GM23338 (cell line): ENCODE results near the gene FAM174A. TPM values are rescaled to one million over a fixed set of nuclear protein-coding genes. Genes with fewer than 3 reads are reported as not detected.

ENCODE experiments used
- ATAC-seq: fragments of 200-7000 bp; cut with Tn5 transposase; 3 replicates; pipeline ENCODE4 v1.9.1; 2020
- DNase-seq: peaks from one replicate; pipeline ENCODE4 v3.0.0-alpha.2; 2015; ENCODE audit warnings: low spot score
- H2AFZ ChIP-seq: fragments of 200-600 bp; sonication (generic); 2 replicates; pipeline ENCODE4 v1.8.0; 2016; ENCODE audit warnings: antibody characterized with exemption, mild to moderate bottlenecking, moderate library complexity
- H3F3A ChIP-seq: fragments of 200-600 bp; sonication (generic); replicated peaks from 2 replicates; pipeline ENCODE4 v1.8.0; 2017; ENCODE audit warnings: antibody characterized with exemption, mixed run types, low read depth
- H3K27ac ChIP-seq: fragments of 200-600 bp; sonication (generic); 2 replicates; pipeline ENCODE4 v1.6.1; 2016; ENCODE audit warnings: low read depth
- H3K27me3 ChIP-seq: fragments of 200-600 bp; sonication (generic); 2 replicates; pipeline ENCODE4 v1.8.0; 2016; ENCODE audit warnings: mild to moderate bottlenecking, mixed run types, moderate library complexity; ENCODE audit not compliant: insufficient read depth
- H3K36me3 ChIP-seq: fragments of 200-600 bp; sonication (generic); 2 replicates; pipeline ENCODE4 v1.8.0; 2016; ENCODE audit warnings: mild to moderate bottlenecking; ENCODE audit not compliant: insufficient read depth
- H3K4me1 ChIP-seq: fragments of 200-600 bp; sonication (generic); 2 replicates; pipeline ENCODE4 v1.8.0; 2016; ENCODE audit warnings: mild to moderate bottlenecking, moderate library complexity; ENCODE audit not compliant: insufficient read depth
- H3K4me2 ChIP-seq: fragments of 200-600 bp; sonication (generic); 2 replicates; pipeline ENCODE4 v1.7.1; 2017; ENCODE audit warnings: mixed run types
- H3K4me3 ChIP-seq: fragments of 200-600 bp; sonication (generic); 2 replicates; pipeline ENCODE4 v1.6.1; 2016; ENCODE audit warnings: mixed run types
- H3K79me2 ChIP-seq: fragments of 200-600 bp; sonication (generic); replicated peaks from 2 replicates; pipeline ENCODE4 v1.8.0; 2017; ENCODE audit warnings: mild to moderate bottlenecking; ENCODE audit not compliant: insufficient read depth
- H3K9me2 ChIP-seq: fragments of 200-600 bp; sonication (generic); 2 replicates; pipeline ENCODE4 v1.8.0; 2017; ENCODE audit not compliant: insufficient read depth
- H4K20me1 ChIP-seq: fragments of 200-600 bp; sonication (generic); replicated peaks from 2 replicates; pipeline ENCODE4 v1.8.0; 2017; ENCODE audit warnings: mild to moderate bottlenecking; ENCODE audit not compliant: insufficient read depth
- H3K27ac Mint-ChIP-seq: 2 replicates; pipeline ENCODE4 v1.8.0; 2020; ENCODE audit warnings: inconsistent platforms, mild to moderate bottlenecking, moderate library complexity, mixed read lengths
- H3K27me3 Mint-ChIP-seq: 3 replicates; pipeline ENCODE4 v1.8.0; 2022; ENCODE audit warnings: low read depth, mild to moderate bottlenecking, moderate library complexity, mixed read lengths, inconsistent platforms; ENCODE audit not compliant: insufficient read depth, poor library complexity
- H3K36me3 Mint-ChIP-seq: 3 replicates; pipeline ENCODE4 v1.8.0; 2021; ENCODE audit warnings: low read depth, mild to moderate bottlenecking, inconsistent platforms, moderate library complexity, mixed read lengths
- H3K4me1 Mint-ChIP-seq: 3 replicates; pipeline ENCODE4 v1.8.0; 2020; ENCODE audit warnings: mild to moderate bottlenecking, inconsistent platforms, mixed read lengths
- H3K4me3 Mint-ChIP-seq: 3 replicates; pipeline ENCODE4 v1.8.0; 2021; ENCODE audit warnings: moderate library complexity, mild to moderate bottlenecking, inconsistent platforms, mixed read lengths
- H3K9me3 Mint-ChIP-seq: 3 replicates; pipeline ENCODE4 v1.8.0; 2020; ENCODE audit warnings: moderate library complexity, mild to moderate bottlenecking, inconsistent platforms, mixed read lengths
- CREB1 ChIP-seq: fragments of 250-450 bp; sonication (Bioruptor Pico); IDR thresholded peaks from 2 replicates; pipeline ENCODE4 v1.5.0; 2020; ENCODE audit warnings: low read depth, mild to moderate bottlenecking, moderate library complexity
- EZH2 ChIP-seq: fragments of 200-600 bp; sonication (generic); IDR thresholded peaks from one replicate; pipeline ENCODE4 v1.8.0; 2017; ENCODE audit warnings: antibody characterized with exemption, mild to moderate bottlenecking, low read depth; ENCODE audit not compliant: unreplicated experiment
- EZH2phosphoT487 ChIP-seq: fragments of 200-600 bp; sonication (generic); IDR thresholded peaks from one replicate; pipeline ENCODE4 v1.8.1; 2018; ENCODE audit warnings: antibody characterized with exemption; ENCODE audit not compliant: unreplicated experiment
- JUNB ChIP-seq: IDR thresholded peaks from one replicate; pipeline ENCODE4 v1.6.1; 2016; ENCODE audit warnings: antibody characterized with exemption; ENCODE audit not compliant: unreplicated experiment
- NANOG ChIP-seq: IDR thresholded peaks from 2 replicates; pipeline ENCODE4 v1.6.1; 2016; ENCODE audit warnings: antibody characterized with exemption, borderline replicate concordance
- STAT1 ChIP-seq: IDR thresholded peaks from one replicate; pipeline ENCODE4 v1.6.1; 2016; ENCODE audit warnings: antibody characterized with exemption; ENCODE audit not compliant: unreplicated experiment
- ZNF114 ChIP-seq: fragments of 250-450 bp; sonication (Bioruptor Pico); IDR thresholded peaks from 2 replicates; pipeline ENCODE4 v1.5.0; 2020; ENCODE audit warnings: mild to moderate bottlenecking, moderate library complexity
- polyA plus RNA-seq: library from polyadenylated mRNA; unstranded; fragments of >200 nt; fragmentation: Nextera tagmentation; extraction: Ambion mirVana; gene quantifications from 2 replicates; pipeline ENCODE4 v1.2.1, GENCODE V29; 2016
- total RNA-seq: library from RNA; depleted of rRNA; stranded (reverse); fragments of >200 nt; shearing (Covaris generic); gene quantifications from 2 replicates; pipeline ENCODE4 v1.2.3, GENCODE V29; 2014
- TF ChIP-seq, protein P1 (sequence below): IDR thresholded peaks from one replicate; pipeline ENCODE4 v1.6.1; 2018; ENCODE audit warnings: antibody characterized with exemption; ENCODE audit not compliant: unreplicated experiment
- TF ChIP-seq, protein P2 (sequence below): fragments of 250-450 bp; sonication (Bioruptor Pico); IDR thresholded peaks from 2 replicates; pipeline ENCODE4 v1.5.0; 2020; ENCODE audit warnings: mild to moderate bottlenecking, moderate library complexity
- TF ChIP-seq, protein P3 (sequence below): IDR thresholded peaks from 2 replicates; pipeline ENCODE4 v1.6.1; 2016; ENCODE audit warnings: antibody characterized with exemption

FAM174A gene
- total and polyA plus RNA-seq, 2 experiments from 2014 or later, result 5.6 to 9.5 TPM

DNA sequence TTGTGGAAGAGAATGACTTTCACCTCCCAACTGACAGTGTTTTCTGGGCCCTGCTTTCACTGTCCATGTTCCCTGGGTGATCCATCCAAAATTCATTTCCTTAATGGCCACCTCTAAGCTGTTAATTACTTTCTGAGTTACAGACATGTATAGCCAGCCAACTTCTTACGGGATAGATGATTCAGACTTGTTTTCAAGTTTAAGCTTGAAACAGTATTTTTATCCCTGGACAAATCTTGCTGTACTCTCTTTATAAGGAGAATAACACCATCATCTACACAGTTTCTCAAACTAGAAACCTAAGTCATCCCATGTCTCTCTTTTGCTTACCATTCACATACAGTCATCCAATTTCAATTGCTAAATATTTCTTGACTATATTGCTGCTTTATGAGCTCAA lies 6.9 kb downstream of the FAM174A start:
- no peak overlapping the region for H3K27ac Mint-ChIP-seq
- H3K27me3 ChIP-seq, result no peaks in the 10 kb centered on the region
- H3K4me3 Mint-ChIP-seq, result no peak overlapping the region
- no peak overlapping the region for H3K27ac ChIP-seq
- no peak for TF ChIP-seq STAT1
- TF ChIP-seq JUNB, result no peak
- TF ChIP-seq, protein P1, sequence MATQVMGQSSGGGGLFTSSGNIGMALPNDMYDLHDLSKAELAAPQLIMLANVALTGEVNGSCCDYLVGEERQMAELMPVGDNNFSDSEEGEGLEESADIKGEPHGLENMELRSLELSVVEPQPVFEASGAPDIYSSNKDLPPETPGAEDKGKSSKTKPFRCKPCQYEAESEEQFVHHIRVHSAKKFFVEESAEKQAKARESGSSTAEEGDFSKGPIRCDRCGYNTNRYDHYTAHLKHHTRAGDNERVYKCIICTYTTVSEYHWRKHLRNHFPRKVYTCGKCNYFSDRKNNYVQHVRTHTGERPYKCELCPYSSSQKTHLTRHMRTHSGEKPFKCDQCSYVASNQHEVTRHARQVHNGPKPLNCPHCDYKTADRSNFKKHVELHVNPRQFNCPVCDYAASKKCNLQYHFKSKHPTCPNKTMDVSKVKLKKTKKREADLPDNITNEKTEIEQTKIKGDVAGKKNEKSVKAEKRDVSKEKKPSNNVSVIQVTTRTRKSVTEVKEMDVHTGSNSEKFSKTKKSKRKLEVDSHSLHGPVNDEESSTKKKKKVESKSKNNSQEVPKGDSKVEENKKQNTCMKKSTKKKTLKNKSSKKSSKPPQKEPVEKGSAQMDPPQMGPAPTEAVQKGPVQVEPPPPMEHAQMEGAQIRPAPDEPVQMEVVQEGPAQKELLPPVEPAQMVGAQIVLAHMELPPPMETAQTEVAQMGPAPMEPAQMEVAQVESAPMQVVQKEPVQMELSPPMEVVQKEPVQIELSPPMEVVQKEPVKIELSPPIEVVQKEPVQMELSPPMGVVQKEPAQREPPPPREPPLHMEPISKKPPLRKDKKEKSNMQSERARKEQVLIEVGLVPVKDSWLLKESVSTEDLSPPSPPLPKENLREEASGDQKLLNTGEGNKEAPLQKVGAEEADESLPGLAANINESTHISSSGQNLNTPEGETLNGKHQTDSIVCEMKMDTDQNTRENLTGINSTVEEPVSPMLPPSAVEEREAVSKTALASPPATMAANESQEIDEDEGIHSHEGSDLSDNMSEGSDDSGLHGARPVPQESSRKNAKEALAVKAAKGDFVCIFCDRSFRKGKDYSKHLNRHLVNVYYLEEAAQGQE, result no peak
- no peak for TF ChIP-seq EZH2
- TF ChIP-seq, protein P2, sequence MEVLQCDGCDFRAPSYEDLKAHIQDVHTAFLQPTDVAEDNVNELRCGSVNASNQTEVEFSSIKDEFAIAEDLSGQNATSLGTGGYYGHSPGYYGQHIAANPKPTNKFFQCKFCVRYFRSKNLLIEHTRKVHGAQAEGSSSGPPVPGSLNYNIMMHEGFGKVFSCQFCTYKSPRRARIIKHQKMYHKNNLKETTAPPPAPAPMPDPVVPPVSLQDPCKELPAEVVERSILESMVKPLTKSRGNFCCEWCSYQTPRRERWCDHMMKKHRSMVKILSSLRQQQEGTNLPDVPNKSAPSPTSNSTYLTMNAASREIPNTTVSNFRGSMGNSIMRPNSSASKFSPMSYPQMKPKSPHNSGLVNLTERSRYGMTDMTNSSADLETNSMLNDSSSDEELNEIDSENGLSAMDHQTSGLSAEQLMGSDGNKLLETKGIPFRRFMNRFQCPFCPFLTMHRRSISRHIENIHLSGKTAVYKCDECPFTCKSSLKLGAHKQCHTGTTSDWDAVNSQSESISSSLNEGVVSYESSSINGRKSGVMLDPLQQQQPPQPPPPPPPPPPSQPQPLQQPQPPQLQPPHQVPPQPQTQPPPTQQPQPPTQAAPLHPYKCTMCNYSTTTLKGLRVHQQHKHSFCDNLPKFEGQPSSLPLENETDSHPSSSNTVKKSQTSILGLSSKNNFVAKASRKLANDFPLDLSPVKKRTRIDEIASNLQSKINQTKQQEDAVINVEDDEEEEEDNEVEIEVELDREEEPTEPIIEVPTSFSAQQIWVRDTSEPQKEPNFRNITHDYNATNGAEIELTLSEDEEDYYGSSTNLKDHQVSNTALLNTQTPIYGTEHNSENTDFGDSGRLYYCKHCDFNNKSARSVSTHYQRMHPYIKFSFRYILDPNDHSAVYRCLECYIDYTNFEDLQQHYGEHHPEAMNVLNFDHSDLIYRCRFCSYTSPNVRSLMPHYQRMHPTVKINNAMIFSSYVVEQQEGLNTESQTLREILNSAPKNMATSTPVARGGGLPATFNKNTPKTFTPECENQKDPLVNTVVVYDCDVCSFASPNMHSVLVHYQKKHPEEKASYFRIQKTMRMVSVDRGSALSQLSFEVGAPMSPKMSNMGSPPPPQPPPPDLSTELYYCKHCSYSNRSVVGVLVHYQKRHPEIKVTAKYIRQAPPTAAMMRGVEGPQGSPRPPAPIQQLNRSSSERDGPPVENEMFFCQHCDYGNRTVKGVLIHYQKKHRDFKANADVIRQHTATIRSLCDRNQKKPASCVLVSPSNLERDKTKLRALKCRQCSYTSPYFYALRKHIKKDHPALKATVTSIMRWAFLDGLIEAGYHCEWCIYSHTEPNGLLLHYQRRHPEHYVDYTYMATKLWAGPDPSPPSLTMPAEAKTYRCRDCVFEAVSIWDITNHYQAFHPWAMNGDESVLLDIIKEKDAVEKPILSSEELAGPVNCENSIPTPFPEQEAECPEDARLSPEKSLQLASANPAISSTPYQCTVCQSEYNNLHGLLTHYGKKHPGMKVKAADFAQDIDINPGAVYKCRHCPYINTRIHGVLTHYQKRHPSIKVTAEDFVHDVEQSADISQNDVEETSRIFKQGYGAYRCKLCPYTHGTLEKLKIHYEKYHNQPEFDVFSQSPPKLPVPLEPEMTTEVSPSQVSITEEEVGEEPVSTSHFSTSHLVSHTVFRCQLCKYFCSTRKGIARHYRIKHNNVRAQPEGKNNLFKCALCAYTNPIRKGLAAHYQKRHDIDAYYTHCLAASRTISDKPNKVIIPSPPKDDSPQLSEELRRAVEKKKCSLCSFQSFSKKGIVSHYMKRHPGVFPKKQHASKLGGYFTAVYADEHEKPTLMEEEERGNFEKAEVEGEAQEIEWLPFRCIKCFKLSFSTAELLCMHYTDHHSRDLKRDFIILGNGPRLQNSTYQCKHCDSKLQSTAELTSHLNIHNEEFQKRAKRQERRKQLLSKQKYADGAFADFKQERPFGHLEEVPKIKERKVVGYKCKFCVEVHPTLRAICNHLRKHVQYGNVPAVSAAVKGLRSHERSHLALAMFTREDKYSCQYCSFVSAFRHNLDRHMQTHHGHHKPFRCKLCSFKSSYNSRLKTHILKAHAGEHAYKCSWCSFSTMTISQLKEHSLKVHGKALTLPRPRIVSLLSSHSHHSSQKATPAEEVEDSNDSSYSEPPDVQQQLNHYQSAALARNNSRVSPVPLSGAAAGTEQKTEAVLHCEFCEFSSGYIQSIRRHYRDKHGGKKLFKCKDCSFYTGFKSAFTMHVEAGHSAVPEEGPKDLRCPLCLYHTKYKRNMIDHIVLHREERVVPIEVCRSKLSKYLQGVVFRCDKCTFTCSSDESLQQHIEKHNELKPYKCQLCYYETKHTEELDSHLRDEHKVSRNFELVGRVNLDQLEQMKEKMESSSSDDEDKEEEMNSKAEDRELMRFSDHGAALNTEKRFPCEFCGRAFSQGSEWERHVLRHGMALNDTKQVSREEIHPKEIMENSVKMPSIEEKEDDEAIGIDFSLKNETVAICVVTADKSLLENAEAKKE (CRISPR knock-in tag), result no peak
- no peak for TF ChIP-seq NANOG
- no peak for TF ChIP-seq ZNF114 (CRISPR knock-in tag)
- TF ChIP-seq, protein P3, sequence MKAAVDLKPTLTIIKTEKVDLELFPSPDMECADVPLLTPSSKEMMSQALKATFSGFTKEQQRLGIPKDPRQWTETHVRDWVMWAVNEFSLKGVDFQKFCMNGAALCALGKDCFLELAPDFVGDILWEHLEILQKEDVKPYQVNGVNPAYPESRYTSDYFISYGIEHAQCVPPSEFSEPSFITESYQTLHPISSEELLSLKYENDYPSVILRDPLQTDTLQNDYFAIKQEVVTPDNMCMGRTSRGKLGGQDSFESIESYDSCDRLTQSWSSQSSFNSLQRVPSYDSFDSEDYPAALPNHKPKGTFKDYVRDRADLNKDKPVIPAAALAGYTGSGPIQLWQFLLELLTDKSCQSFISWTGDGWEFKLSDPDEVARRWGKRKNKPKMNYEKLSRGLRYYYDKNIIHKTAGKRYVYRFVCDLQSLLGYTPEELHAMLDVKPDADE, result no peak
- TF ChIP-seq CREB1 (CRISPR knock-in tag), result no peak
- no peak for TF ChIP-seq EZH2phosphoT487
- H3K4me3 ChIP-seq, result no peak overlapping the region
- H3K4me1 Mint-ChIP-seq, result peaks cover 2% of the 10 kb centered on the region; the same call in 1 of the 3 replicates
- H3K9me3 Mint-ChIP-seq, result no peaks in the 10 kb centered on the region
- H3K4me2 ChIP-seq, result no peak overlapping the region
- H3K36me3 ChIP-seq, result no peaks in the 10 kb centered on the region
- no peak overlapping the region for H2AFZ ChIP-seq
- H3K36me3 Mint-ChIP-seq, result no peaks in the 10 kb centered on the region
- no peak for ATAC-seq
- H3K4me1 ChIP-seq, result no peaks in the 10 kb centered on the region
- no peaks in the 10 kb centered on the region for H3K27me3 Mint-ChIP-seq
- no peaks in the 10 kb centered on the region for H3K9me2 ChIP-seq
- H3F3A ChIP-seq, result no peaks in the 10 kb centered on the region
- H3K79me2 ChIP-seq, result peaks cover 4% of the 10 kb centered on the region; the same call in 1 of the 2 replicates
- H4K20me1 ChIP-seq, result peaks cover under 1% of the 10 kb centered on the region
- no peak for DNase-seq
